H9 (cell line): ENCODE data around the gene MYL11. TPM values are rescaled to one million over a fixed set of nuclear protein-coding genes. Genes with fewer than 3 reads are reported as not detected.

Experiments used
- DNase-seq: peaks from one replicate; pipeline ENCODE4 v3.0.0-alpha.2; 2017
- H2AFZ ChIP-seq: one replicate; pipeline ENCODE4 v1.6.1; 2013; ENCODE audit warnings: mild to moderate bottlenecking, low read length, control low read depth, moderate library complexity
- H2AK5ac ChIP-seq: 2 replicates; pipeline ENCODE4 v1.6.1; 2013; ENCODE audit warnings: low read length, control low read depth, mixed read lengths; ENCODE audit not compliant: insufficient read length
- H2BK120ac ChIP-seq: one replicate; pipeline ENCODE4 v1.6.1; 2013; ENCODE audit warnings: low read depth, mild to moderate bottlenecking, low read length, control low read depth, inconsistent platforms; ENCODE audit not compliant: poor library complexity, severe bottlenecking
- H2BK12ac ChIP-seq: 2 replicates; pipeline ENCODE4 v1.6.1; 2013; ENCODE audit warnings: low read length, control low read depth, mixed read lengths, low read depth; ENCODE audit not compliant: insufficient read length
- H2BK15ac ChIP-seq: 2 replicates; pipeline ENCODE4 v1.6.1; 2013; ENCODE audit warnings: low read depth, low read length, control low read depth
- H2BK20ac ChIP-seq: one replicate; pipeline ENCODE4 v1.6.1; 2013; ENCODE audit warnings: low read depth, mild to moderate bottlenecking, low read length, control low read depth, inconsistent platforms; ENCODE audit not compliant: poor library complexity, severe bottlenecking
- H2BK5ac ChIP-seq: 2 replicates; pipeline ENCODE4 v1.6.1; 2013; ENCODE audit warnings: low read length, control low read depth, mixed read lengths; ENCODE audit not compliant: insufficient read length
- H3K14ac ChIP-seq: 2 replicates; pipeline ENCODE4 v1.6.1; 2013; ENCODE audit warnings: low read length, control low read depth; ENCODE audit not compliant: insufficient read depth
- H3K18ac ChIP-seq: 2 replicates; pipeline ENCODE4 v1.6.1; 2013; ENCODE audit warnings: low read depth, mild to moderate bottlenecking, mixed read lengths, low read length, control low read depth; ENCODE audit not compliant: insufficient read length
- H3K23ac ChIP-seq: 2 replicates; pipeline ENCODE4 v1.6.1; 2013; ENCODE audit warnings: low read length, control low read depth, mixed read lengths, low read depth; ENCODE audit not compliant: insufficient read length
- H3K23me2 ChIP-seq: 2 replicates; pipeline ENCODE4 v1.6.1; 2013; ENCODE audit warnings: low read depth, mild to moderate bottlenecking, mixed read lengths, low read length, control low read depth; ENCODE audit not compliant: insufficient read length, poor library complexity, severe bottlenecking
- H3K27ac ChIP-seq: 2 replicates; pipeline ENCODE4 v1.5.1; 2013; ENCODE audit warnings: low read length, control low read depth, mixed read lengths, low read depth; ENCODE audit not compliant: insufficient read length
- H3K27me3 ChIP-seq: 2 replicates; pipeline ENCODE4 v1.6.1; 2013; ENCODE audit warnings: low read length, control low read depth, inconsistent platforms; ENCODE audit not compliant: insufficient read depth
- H3K4ac ChIP-seq: 2 replicates; pipeline ENCODE4 v1.6.1; 2013; ENCODE audit warnings: low read depth, mild to moderate bottlenecking, control low read depth, inconsistent platforms, low read length, moderate library complexity
- H3K4me1 ChIP-seq: 2 replicates; pipeline ENCODE4 v1.6.1; 2013; ENCODE audit warnings: low read length, control low read depth, inconsistent platforms; ENCODE audit not compliant: insufficient read depth
- H3K4me2 ChIP-seq: 2 replicates; pipeline ENCODE4 v1.6.1; 2013; ENCODE audit warnings: low read length, control low read depth, mixed read lengths; ENCODE audit not compliant: insufficient read length, insufficient read depth
- H3K56ac ChIP-seq: 2 replicates; pipeline ENCODE4 v1.6.1; 2013; ENCODE audit warnings: low read depth, mild to moderate bottlenecking, mixed read lengths, low read length, control low read depth; ENCODE audit not compliant: insufficient read length
- H3K79me1 ChIP-seq: 2 replicates; pipeline ENCODE4 v1.6.1; 2013; ENCODE audit warnings: low read depth, mild to moderate bottlenecking, moderate library complexity, low read length, control low read depth, inconsistent platforms; ENCODE audit not compliant: insufficient read depth, poor library complexity, severe bottlenecking
- H3K79me2 ChIP-seq: 2 replicates; pipeline ENCODE4 v1.6.1; 2013; ENCODE audit warnings: low read length, control low read depth, inconsistent platforms; ENCODE audit not compliant: insufficient read depth
- H3K9ac ChIP-seq: 2 replicates; pipeline ENCODE4 v1.6.1; 2013; ENCODE audit warnings: low read length, control low read depth, mixed read lengths; ENCODE audit not compliant: insufficient read length; ENCODE audit errors: extremely low read depth
- H3K9me3 ChIP-seq: one replicate; pipeline ENCODE4 v1.6.1; 2013; ENCODE audit warnings: low read depth, low read length, inconsistent platforms; ENCODE audit not compliant: control insufficient read depth
- H3T11ph ChIP-seq: one replicate; pipeline ENCODE4 v1.6.1; 2013; ENCODE audit warnings: mild to moderate bottlenecking, low read length, control low read depth, inconsistent platforms
- H4K20me1 ChIP-seq: one replicate; pipeline ENCODE4 v1.6.1; 2013; ENCODE audit not compliant: control insufficient read depth, insufficient read length, insufficient read depth
- H4K5ac ChIP-seq: 2 replicates; pipeline ENCODE4 v1.6.1; 2013; ENCODE audit warnings: low read depth, mild to moderate bottlenecking, mixed read lengths, low read length, control low read depth; ENCODE audit not compliant: insufficient read length
- H4K8ac ChIP-seq: replicated peaks from 2 replicates; pipeline ENCODE4 v1.6.1; 2013; ENCODE audit warnings: low read length, control low read depth, mixed read lengths, low read depth; ENCODE audit not compliant: insufficient read length
- H4K91ac ChIP-seq: 2 replicates; pipeline ENCODE4 v1.6.1; 2013; ENCODE audit warnings: low read depth, mild to moderate bottlenecking, moderate library complexity, mixed read lengths, low read length, control low read depth; ENCODE audit not compliant: insufficient read length
- H3K27ac Mint-ChIP-seq, 3 experiments: 2 replicates in 2 of 3; 3 replicates in 1 of 3; pipeline ENCODE4 v1.8.0; 2020 to 2021; ENCODE audit warnings: mixed read lengths in 3 of 3, mild to moderate bottlenecking in 1 of 3, moderate library complexity in 1 of 3
- H3K27me3 Mint-ChIP-seq: 2 replicates; pipeline ENCODE4 v1.8.0; 2021; ENCODE audit warnings: low read depth, mild to moderate bottlenecking, moderate library complexity, mixed read lengths
- H3K36me3 Mint-ChIP-seq, 3 experiments: 2 replicates in 2 of 3; 3 replicates in 1 of 3; pipeline ENCODE4 v1.8.0; 2020 to 2021; ENCODE audit warnings: low read depth in 3 of 3, mixed read lengths in 3 of 3; ENCODE audit not compliant: insufficient read depth in 1 of 3
- H3K4me1 Mint-ChIP-seq, 2 experiments: 2 replicates each; pipeline ENCODE4 v1.8.0; 2020; ENCODE audit warnings: mixed read lengths in 2 of 2
- H3K4me3 Mint-ChIP-seq, 2 experiments: 2 replicates in 1 of 2; 3 replicates in 1 of 2; pipeline ENCODE4 v1.8.0; 2020 to 2021; ENCODE audit warnings: mild to moderate bottlenecking in 2 of 2, mixed read lengths in 2 of 2, moderate library complexity in 1 of 2
- H3K9me3 Mint-ChIP-seq, 2 experiments: 2 replicates in 1 of 2; 3 replicates in 1 of 2; pipeline ENCODE4 v1.8.0; 2020; ENCODE audit warnings: mild to moderate bottlenecking in 2 of 2, mixed read lengths in 2 of 2, moderate library complexity in 1 of 2
- WGBS: extraction: QIAGEN DNeasy Blood & Tissue Kit; methylation state at CpG from one replicate; pipeline ENCODE4 v1.1.7; 2013; ENCODE audit warnings: missing lambda C conversion rate, low lambda C conversion rate, mixed read lengths; ENCODE audit not compliant: insufficient read length; ENCODE audit errors: extremely low coverage; 5-methylcytosine and 5-hydroxymethylcytosine counted together
- total RNA-seq: library from RNA; stranded (reverse); gene quantifications from 2 replicates; pipeline ENCODE4 v1.2.1, GENCODE V29; 2021
- TF ChIP-seq, protein P1 (sequence below): fragments of 200-600 bp; sonication (generic); conservative IDR thresholded peaks from 3 replicates; pipeline ENCODE4 v1.8.0; 2021; ENCODE audit warnings: antibody characterized with exemption, mild to moderate bottlenecking

MYL11 gene
- total RNA-seq, 1 experiment from 2014 or later = 0.70 TPM

DNA sequence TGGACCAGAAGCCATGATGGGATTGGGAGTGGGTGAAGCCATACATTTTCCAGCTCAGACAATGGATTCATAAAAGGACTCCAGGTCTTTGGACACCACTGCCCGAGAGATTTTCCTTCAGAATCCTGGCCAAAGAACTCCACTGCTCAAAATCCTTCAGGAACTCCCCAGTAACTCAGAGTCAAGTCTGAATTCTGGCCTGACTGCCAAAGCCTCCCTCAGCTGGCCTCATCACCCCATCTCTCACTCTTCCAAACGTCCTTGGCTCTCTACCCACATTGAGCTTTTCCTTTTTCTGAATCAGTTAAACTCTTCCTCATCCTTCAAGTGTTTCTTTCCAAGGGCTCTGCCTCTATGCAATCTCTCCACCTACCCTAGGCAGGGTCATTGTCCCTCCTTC lies 8.9 kb downstream of the MYL11 start:
- Histone ChIP-seq H3K9me3 (no peaks in the 10 kb centered on the region), H3K23ac (no peak overlapping the region), H3K4me2 (no peak overlapping the region), H3K4ac (no peak overlapping the region), H2BK20ac (no peak overlapping the region), H4K8ac (no peak overlapping the region), H4K5ac (no peak overlapping the region), H3K79me1 (no peaks in the 10 kb centered on the region), H3T11ph (no peak overlapping the region), H3K27me3 (no peaks in the 10 kb centered on the region), H2BK15ac (no peak overlapping the region), H3K27ac (no peak overlapping the region), H3K18ac (no peak overlapping the region), H4K91ac (no peak overlapping the region), H3K9ac (no peak overlapping the region), H2AFZ (no peak overlapping the region), H3K79me2 (no peaks in the 10 kb centered on the region), H4K20me1 (no peaks in the 10 kb centered on the region), H3K23me2 (peaks cover 6% of the 10 kb centered on the region), H3K14ac (no peak overlapping the region), H2AK5ac (no peak overlapping the region), H2BK12ac (no peak overlapping the region), H2BK120ac (no peak overlapping the region), H3K4me1 (no peaks in the 10 kb centered on the region), H3K56ac (no peak overlapping the region), H2BK5ac (no peak overlapping the region)
- Mint-ChIP-seq H3K9me3 (no peaks in the 10 kb centered on the region), H3K4me1 (peaks cover 8 to 14% of the 10 kb centered on the region in 2 experiments), H3K36me3 (peaks cover 2 to 4% (median 2%) of the 10 kb centered on the region in 3 experiments; a peak in 4 of 7 replicates), H3K4me3 (no peak overlapping the region), H3K27me3 (no peaks in the 10 kb centered on the region; the same call in 1 of the 2 replicates), H3K27ac (no peak overlapping the region)
- no peak for DNase-seq
- TF ChIP-seq, protein P1, sequence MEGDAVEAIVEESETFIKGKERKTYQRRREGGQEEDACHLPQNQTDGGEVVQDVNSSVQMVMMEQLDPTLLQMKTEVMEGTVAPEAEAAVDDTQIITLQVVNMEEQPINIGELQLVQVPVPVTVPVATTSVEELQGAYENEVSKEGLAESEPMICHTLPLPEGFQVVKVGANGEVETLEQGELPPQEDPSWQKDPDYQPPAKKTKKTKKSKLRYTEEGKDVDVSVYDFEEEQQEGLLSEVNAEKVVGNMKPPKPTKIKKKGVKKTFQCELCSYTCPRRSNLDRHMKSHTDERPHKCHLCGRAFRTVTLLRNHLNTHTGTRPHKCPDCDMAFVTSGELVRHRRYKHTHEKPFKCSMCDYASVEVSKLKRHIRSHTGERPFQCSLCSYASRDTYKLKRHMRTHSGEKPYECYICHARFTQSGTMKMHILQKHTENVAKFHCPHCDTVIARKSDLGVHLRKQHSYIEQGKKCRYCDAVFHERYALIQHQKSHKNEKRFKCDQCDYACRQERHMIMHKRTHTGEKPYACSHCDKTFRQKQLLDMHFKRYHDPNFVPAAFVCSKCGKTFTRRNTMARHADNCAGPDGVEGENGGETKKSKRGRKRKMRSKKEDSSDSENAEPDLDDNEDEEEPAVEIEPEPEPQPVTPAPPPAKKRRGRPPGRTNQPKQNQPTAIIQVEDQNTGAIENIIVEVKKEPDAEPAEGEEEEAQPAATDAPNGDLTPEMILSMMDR = no peak
- no CpG with 5 or more reads among the region's 2 CpGs for WGBS
